NCI-H510A treated with DMSO at 0.1 percent for 48 hours (cell line): ENCODE measurements around the gene NHLH2.

Experiments
- DNase-seq: peaks from one replicate; lab custom pipeline; 2025; lab: John Stamatoyannopoulos, UW

Gene NHLH2

DNA sequence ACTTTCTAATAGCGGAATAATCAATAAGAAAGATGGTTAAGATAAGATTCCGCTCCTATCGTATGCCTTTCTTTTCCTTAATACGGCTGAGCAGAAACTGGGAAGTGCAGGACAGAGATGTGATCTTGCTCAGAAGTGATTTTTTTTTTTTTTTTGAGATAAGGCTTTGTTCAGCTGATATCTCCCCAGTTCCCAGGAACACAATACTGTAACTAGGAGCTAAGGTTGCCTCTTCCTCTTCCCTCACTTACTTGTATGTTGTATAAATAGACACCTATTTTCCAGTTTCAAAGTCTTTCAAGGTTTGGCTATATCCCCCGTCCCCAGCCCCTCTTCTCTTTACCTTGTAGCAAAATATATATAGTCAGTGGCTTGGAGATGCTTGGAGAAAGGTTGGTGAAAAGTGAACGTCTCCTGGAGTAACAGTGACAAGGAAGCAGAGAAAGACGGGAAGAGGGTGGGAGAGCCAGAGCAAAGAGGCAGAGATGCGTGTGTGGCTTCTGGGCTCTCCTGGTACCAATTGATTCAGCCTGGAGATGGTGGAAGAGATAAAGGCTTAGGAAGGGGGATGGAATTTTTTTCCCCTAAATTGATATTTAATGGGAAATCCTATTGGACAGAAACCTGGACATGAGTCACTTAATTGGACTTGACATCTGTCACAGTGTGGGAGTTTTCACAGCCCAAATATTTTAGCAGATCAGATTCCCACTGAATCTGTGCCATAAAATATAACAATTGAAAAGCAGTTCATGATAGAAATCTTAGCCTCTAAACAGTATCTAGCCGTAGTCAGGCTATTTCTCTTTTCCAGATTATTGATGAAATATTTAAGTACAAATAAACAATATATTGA is at the start of gene NHLH2:
TSS of gene NHLH2 (minus strand) at position 522 of the 856 bp plus-strand sequence. CDS start 2,754 bp downstream, outside the sequence.
- DNase-seq: no peak

DNA sequence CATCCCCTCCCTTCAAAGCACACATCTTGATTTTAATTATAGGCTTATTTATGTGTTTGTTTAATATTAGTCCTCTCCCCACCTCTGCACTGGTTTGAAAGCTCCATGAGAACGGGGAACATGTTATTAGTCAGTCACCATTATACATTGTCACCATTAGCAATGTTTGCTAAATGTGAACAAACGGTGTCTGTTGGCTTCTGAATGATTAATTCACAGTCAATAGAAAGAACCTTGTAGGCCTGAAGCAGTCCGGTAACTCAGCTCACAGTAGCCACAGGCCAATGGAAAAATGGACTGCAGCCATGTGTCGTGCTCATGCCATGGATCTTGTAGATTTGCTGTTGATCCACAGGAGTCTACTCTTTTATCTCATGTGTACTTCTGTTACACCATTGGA is 49.7 kb upstream of the NHLH2 start:
- no peak for DNase-seq

DNA sequence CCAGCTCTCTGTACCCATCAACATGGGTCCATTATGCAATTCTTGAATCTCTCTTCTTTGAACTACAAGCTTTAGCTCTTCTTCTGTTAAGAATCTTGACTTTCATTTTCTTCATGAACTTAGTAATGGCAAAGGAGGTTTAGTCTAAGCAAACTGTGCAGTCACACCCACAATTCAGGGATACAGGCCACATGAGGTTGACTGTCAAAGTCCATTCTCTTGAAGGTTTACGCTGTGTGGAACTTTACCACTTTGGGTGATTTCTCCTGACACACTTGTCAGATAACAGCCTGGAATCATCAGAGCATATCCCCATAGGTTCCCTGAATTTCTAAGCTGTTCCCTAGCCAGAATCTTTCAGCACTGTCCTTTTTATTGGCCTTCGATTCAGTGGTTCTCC is 48.0 kb upstream of the NHLH2 start:
- no peak for DNase-seq

- DNase-seq: no peak
Observed at GRCh38 chr1:115882913-115883902, 42.3 kb upstream of the NHLH2 start.

- DNase-seq: no peak
Observed at GRCh38 chr1:115880981-115881672, 40.2 kb upstream of the NHLH2 start.

GRCh38 chr1:115879977-115880376 is 39.1 kb upstream of the NHLH2 start:
- DNase-seq: no peak

DNA sequence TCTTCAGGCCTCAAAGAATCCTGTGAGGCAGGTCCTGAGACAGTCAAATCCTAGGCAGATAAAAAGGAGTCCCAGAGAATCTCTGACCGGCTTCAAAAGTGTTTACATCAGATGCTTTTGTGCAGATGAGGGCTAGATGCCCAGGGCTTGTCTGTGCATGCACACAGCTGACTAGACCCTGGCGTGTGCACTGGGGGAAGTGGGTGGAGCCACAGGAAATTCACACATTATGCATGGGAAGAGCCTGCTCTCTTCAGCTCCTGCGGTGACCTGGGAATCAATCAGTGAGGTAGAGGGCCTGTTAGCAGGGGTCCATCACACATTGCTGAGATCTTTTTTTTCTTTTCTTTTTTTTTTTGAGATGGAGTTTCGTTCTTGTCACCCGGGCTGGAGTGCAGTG is 36.6 kb upstream of the NHLH2 start:
- peak; percentile 62 for DNase-seq

DNA sequence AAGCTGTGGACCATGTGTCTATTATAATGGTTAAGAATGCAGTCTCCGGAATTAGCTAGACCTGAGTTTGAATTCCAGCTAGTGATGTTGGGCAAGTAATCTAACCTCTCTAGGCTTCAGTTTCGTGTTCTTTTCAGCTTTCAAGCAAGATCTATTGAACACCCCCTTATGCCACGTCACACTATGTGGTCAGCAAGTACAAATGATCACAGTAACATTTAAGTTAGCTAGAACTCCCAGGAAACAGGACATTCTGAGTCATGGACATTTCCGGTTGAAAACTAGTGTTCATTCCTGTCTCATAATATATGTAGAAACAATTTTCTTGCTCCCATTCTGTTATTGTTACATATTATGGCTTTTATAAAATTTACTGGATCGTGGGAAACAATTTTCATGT is 34.0 kb upstream of the NHLH2 start:
- DNase-seq: no peak

DNA sequence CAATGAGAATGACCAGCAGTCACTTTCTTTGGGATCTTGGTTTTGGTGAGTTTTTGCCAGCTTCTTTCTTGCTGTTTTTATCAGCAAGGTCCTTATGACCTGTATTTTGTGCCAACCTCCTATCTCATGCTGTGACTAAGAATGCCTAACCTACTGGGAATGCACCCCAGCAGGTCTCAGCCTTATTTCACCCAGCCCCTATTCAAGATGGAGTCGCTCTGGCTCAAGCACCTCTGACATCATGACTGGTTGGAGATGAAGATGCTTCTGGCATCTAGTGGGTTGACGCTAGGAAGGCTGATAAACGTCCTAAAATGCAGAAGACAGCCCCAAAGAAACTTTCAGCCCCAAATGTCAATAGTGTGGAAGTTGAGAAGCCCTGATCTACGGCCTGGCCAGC is 33.6 kb upstream of the NHLH2 start:
- DNase-seq: no peak

DNA sequence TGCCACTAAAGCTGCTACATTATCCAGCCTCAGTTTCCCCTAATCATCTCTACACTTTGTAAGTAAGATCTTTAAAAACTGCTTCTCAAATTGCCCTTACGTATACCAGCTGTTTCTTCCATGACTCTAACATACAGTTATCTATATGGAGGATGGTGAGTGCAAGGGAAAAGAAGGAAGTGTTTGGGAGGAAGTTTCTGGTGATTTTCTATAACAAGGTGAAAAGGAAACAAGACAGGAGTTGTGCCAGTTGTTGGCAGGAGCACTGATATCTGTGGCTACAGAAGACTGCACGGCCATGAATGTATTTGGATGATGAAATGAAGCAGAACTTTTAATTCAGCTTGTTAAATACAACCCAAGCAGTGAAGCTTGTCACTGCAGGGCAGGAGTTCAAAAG is 32.3 kb upstream of the NHLH2 start:
- DNase-seq: no peak

GRCh38 chr1:115869064-115869463 is 28.1 kb upstream of the NHLH2 start:
- DNase-seq: no peak

DNA sequence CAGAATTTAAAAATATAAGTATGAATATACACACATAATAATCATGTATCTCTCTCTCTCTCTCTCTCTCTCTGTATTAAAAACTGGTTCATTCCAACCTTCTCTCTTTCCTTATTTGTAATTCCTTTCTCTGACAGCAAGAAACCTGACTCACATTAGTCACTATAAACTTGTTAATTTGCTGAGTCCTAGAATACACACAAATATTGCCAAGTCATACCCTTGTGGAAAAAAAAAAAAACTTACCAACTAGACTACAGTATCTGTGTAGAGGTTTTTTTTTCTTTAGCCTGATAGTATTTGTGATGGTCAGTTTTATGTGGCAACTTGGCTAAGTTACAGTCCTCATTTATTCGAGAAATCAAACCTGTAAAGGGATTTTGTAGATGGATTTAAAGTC is 26.3 kb upstream of the NHLH2 start:
- DNase-seq: no peak

- DNase-seq: no peak
Observed at GRCh38 chr1:115865704-115866380, 24.9 kb upstream of the NHLH2 start.

DNA sequence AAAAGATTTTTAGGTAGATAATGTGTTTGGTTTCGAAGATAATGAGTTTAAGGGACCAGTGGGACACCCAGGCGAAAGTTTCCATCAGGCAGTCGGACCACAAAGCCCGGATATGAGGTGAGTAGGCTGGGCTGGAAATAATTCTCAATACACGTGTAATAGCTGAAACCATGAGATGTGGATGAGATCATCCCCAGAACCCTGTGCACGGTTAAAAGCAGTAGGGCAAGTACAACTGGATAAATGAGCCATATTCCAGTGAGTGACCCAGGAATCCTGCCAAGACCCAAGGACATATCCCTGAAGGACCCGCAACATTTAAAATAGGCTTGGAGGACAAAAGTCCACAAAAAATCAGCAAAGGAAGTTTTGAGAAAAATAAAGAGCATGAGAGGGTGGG is 21.5 kb upstream of the NHLH2 start:
- DNase-seq: no peak

DNA sequence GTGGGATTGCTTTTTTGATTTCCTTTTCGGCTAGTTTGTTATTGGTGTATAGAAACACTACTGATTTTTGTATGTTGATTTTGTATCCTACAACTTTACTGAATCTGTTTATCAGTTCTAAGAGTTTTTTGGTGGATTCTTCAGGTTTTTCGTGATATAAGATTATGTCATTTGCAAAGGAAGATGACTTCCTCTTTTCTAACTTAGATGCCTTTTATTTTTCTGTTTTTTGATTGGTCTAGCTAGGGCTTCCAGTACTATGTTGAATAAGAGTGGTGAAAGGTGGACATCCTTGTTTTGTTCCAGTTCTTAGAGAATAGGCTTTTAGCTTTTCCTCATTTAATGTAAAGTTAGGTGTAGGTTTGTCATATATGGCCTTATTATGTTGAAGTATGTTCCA is 13.1 kb upstream of the NHLH2 start:
- DNase-seq: no peak

DNA sequence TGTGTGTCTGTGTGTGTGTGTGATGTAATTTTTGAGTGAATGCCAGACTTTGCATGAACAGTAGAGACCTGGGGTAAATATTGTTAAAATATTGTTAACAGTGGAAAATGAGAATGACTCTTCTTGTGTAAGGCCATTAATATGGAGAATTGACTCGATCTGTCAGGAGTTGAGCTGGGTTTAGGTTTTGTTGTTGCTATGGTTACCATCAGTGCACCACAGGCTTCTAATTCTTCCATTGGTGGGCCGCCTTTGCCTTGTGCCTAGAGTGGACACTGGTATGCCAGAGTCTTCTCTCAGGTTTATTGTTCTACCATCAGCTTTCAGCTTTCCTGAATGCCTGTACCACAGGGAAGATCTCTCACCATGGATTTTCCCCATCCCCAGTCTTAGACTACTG is 10.0 kb upstream of the NHLH2 start:
- no peak for DNase-seq

- no peak for DNase-seq
Observed at GRCh38 chr1:115847787-115848186, 6.9 kb upstream of the NHLH2 start.

GRCh38 chr1:115842948-115843347 is 2.0 kb upstream of the NHLH2 start:
- no peak for DNase-seq

DNA sequence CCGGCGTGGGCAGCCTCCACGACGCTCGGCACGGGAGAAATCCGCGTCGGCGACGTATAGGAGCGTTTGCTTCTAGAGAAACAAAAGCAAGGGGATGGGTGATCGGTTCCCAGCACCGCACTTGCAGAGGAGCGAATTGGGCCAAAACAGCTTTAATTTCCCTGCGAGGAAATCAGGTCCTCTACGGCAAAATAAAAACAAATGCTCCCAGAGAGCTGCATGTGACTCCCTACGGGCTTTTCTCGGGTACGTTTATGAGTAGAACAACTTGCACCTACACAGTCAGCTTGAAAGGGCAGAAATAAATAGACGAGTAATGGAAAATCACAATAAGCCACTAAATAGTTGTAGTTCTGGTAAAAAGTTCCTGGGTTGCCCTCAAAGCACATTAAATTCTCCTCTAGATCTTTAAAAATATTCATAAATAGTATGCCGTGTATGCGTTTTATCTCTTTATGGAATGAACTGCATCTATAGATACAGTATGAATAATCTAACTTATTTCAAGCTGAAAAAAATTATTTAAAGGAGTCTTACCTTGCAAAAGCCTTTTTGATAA is 1.2 kb downstream of the NHLH2 start:
- no peak for DNase-seq

- DNase-seq: peak; percentile 67
Observed at GRCh38 chr1:115839029-115839678, 1.8 kb downstream of the NHLH2 start.
